Activated T-cell treated with anti-CD3 and anti-CD28 coated beads for 4 hours (primary cell): ENCODE measurements around the gene VIT.

ENCODE experiments used
- DNase-seq: peaks from one replicate; pipeline ENCODE4 v3.0.0-alpha.2; 2020

Gene VIT

DNA sequence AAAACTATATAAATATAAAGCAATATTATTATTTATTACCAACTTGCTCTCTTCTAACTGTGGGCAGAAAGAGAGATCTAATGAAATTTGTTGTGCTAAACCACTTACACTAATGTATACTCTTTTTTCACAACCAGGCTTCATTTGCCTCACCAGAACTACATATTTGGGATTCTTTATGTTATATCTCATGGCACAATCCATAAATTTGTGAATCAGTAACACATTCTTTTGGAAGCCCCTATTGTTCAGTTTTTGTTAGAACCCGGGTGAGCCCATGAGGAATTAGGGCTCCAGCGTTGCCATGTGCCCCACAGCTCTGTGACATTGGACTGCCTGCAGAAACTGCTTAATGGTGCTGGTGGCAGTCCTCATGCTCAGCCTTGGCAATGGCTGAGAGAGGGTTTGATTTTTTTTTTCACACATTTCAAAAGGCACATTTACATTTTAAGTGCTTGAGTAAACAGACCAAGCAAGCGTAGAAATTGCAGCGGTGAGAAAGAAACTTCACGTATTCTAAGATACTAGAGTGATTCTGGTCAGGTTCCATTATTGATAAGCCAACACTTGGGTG, 15.3 kb downstream of the VIT start:
- DNase-seq = no peak

DNA sequence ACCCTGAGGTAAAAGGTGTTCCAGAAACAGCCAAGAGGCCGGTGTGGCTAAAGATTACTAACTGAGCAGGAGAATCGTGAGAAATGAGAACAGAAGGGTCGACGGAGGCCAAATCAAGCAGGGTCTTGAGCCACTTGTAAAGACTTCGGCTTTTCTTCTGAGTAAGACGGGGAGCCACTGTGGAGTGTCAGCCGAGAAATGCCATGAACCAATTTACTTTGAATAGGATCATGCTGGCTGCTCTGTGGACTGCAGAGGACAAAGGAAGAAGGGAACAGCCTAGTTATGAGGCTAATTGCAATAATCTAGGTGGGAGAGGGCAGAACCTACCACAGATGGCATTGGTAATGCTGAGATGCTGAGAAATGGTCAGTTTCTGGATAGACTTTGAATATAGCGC, 16.8 kb downstream of the VIT start:
- DNase-seq = no peak

GRCh38 chr2:36716111-36716510, 19.6 kb downstream of the VIT start:
- no peak for DNase-seq

- DNase-seq = no peak
These were observed 21.2 kb downstream of the VIT start for GRCh38 chr2:36717603-36718266.

- DNase-seq = no peak
These were observed 31.0 kb downstream of the VIT start for GRCh38 chr2:36727550-36727949.

DNA sequence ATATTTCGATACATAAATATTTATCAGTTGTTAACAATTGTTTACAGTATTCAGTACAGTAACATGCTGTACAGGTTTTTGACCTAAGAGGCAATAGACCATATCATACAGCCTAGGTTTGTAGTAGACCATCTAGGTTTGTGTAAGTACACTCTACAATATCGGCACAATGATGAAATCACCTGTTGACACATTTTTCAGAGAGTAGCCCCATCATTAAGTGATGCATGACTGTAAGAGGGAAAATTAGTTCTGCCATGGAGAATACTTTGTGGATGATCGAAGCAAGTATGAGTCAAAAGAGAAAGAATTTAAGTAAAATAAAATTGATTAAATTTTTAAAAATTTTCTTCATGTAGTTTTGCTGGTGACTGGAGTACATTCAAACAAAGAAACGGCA, 32.6 kb downstream of the VIT start:
- DNase-seq = no peak

DNA sequence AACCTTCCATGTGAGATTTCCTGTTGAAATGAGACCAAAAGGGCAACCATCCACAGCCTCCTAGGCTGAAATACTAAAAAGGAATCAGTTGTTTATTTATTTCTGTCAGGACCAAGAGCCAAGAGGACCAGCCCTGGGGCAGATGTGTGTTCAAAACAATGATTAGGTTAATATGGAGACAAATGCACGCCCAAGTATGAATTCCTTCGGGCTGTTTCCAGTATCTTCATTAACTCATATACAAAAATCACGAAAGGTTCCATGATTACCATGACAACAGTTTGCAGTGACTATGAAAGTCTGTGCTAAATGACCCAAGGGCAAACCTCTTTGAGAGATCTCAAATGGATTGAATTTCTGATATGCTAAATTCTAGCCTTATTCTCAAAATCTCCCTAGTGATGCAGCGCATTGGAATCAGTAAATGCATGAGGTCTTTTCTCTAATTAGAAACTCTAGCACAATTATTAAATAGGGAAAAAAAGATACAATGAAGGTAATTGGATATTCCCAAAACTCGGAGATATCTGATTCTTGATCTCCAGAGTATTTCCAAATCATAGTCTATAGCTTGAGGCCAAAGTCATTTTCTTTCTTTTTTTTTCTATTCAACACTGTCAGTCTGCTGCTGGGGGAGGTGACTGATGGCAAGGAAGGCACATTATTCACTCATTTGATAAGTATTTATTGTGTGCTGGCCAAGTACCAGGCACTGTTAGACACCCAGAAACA, 35.6 kb downstream of the VIT start:
- no peak for DNase-seq

DNA sequence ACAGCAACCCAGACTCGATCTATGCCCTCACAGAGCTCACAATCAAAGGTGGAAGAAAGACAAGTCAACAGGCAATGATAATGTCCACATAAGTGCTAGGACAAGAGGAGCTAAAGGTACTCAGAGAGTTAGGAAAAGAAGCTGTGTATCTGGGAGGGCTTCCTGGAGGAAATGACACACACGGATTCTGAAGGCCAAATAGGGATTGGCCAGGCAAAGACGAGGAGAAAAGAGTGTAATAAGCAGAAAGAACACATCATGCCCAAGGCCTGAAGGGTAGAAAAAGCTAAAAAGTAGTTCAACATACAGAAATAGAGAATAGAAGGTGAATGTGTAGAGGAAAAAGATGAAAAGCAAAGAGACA, 36.1 kb downstream of the VIT start:
- DNase-seq = no peak

DNA sequence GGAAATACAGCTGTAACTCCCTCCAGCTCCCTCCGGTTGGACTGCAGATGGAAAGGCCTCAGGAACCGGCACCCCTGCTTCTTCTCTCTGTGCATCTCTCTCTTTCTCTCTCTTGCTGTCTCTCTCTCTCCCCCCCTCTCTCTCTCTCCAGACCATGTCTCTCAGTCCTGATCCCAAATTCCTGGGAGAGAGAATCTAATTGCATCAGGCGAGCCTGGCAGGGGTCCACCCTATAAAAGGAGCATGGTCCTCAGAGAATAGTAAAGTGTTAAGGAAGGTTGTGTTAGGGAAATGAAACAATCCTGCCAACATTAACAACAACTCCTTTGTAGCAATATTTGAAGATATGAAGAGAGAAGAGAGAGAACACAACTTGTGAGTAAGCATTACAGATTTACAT, 36.7 kb downstream of the VIT start:
- no peak for DNase-seq

- DNase-seq = no peak
These were observed 37.8 kb downstream of the VIT start for GRCh38 chr2:36734304-36734703.

DNA sequence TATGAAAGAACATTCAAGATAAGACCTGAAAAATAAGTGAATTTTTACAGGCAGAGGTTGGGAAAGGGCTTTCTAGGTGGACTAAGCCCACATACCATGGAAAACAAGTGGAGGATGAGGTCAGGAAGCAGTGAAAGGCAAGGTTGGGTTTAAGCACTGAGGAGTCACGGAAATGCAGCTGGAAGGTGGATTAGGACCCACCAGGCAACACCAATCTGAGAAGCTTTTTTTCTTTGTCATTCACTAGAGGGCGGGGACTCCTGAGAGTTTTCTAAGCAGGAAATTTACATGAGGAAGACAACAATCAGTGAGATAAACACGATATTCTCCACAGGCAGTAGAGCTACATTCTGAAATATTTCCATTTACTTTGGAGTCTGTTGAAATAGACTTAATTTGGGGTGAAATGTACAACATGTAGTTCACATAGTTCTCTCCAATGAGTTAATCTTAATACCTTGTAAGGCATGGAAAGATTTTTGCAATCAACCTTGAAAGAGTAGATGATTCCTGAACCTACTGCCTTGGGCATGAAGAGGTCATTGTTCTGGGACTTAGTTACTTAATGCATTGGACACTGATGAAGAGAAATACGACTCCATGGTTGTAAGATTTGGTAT, 40.7 kb downstream of the VIT start:
- no peak for DNase-seq

DNA sequence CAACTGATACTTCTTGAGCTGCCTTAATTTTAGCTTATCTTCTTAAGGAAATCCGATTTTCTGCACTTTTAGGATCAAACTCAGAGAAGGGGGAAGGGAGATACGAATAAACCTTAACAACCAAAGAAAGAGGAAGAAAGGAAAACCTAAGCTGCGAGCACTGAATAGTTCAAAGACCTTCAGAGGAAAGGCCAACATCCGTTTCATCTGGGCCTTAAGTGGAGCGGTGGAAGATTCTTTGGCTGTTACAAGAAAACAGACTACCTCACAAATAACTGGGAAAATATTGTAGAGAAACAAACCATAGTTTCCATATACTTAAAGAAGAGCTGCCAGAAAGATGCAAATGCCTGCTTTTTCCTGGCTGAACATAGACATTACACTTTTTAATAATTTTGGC, 43.6 kb downstream of the VIT start:
- DNase-seq = no peak

DNA sequence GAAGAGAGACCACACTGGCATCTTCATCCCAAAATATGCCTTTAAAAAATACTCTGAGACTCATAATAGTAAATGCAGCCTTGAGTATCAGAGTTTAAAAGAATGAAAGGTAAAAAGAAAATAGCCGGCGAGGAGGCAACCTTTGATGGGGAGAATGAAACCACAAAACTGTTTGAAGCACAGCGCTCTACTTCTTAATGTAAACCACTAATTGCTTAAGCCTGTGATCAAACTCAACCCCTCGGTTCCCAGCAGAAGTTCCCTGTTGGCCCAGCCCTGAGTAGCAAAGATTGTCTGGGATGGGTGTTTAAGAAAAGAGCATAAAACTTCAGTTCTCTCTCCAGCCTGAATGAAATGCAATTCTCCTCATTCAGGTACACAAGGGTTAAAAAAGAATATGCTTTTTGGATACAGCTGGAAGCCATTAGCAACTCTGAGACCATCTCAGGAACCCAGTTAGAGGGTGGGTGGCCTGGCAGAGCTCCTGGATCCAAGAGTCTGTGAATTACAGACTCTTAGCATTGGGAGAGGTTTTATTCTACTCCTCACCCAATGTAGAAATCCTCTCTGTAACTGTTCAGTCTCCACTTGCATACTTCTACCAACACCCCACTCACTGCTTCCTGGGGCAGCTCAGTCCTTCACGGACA, 44.8 kb downstream of the VIT start:
- no peak for DNase-seq

- DNase-seq = no peak
These were observed 47.4 kb downstream of the VIT start for GRCh38 chr2:36743954-36744353.

- DNase-seq = no peak
These were observed 51.7 kb downstream of the VIT start for GRCh38 chr2:36748166-36748565.

DNA sequence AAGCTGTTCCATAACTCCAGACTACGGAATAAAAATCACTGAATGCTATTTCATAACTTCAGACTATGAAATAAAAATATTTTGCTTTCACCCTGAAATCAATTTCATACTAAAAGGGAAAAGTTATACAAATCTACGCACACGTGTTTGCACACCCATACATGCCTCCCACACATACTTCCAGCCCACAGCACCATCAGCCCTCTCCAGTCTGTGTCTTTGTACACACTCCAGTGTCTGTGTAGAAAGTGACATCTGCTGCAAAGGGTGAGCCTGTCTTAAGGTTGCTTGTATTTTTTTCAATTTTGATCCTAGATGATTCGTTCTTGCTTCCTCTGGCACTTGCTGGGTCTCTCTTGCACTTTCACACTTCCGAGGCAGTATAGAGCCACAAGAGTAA, 53.6 kb downstream of the VIT start:
- no peak for DNase-seq

DNA sequence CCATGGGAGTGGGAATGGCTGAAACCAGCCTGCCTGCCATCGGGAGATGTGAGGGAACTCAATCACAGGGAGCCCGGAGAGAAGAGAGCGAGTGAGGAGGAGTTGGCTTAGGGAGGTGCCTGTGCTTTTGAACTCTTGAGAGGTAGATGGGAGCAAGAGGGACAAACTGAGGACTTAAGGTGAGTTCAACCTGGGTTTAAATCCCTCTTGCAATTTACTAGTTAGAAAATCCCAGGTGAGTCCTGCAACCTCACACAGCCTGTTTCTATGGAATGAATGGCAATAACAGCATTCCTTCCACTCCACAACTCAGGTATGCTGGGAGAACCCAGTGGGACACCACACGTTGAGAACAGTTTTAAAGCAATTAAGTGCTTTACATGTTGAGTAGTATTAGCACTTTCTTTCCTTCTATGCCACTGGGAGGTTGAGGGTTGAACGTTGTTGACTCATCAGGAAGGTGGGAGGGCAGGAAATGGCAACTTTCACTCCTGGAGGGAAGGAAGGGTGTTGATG, 57.3 kb downstream of the VIT start:
- DNase-seq = no peak

GRCh38 chr2:36754578-36754977, 58.1 kb downstream of the VIT start:
- no peak for DNase-seq

GRCh38 chr2:36756438-36756837, 59.9 kb downstream of the VIT start:
- no peak for DNase-seq

DNA sequence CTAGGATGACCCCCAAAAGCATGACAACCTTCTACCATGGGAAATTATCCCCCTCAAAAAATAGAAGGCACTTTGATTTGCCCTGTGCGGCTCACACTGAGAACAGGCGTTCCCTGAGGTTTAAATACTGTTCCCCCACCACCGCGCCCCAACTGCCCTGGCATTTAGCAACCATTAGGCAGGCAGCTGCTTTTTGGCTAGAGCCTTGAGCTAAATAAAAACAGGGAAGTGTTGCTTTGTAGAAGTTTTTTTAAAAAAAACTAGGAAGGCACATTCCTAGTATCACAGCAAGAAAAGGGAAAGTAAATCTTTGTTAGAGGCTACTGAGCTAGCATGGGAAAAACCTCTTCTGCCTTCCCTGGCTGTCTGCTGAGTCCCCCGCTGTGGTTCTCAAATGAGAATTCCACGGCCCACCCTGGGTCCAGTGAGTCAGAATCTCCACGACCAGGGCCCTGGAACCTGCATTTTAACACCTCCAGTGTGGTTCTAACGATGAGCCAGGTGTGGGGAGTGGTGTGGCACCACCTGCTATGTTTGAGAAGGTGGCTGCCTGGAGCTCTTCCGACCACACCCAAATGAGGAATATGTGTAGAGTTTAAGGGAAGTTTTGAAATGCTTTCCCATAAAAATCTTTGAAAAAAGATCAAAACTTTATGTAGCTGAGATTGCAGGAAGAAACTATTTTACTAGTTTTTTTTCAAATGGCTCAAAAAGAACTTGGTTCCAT, 66.4 kb downstream of the VIT start:
- no peak for DNase-seq

GRCh38 chr2:36769106-36769505, 72.6 kb downstream of the VIT start:
- no peak for DNase-seq

- DNase-seq = no peak
These were observed 74.2 kb downstream of the VIT start for GRCh38 chr2:36770542-36771287.
